Fibroblast of lung (primary cell): Measurements from ENCODE around the gene SLC13A5. TPM values are rescaled to one million over a fixed set of nuclear protein-coding genes. Genes with fewer than 3 reads are reported as not detected.

Experiments used
- DNase-seq, 2 donors: peaks; one replicate each; pipeline versions ENCODE4 v3.0.0 to v3.0.0-alpha.2; 2010; ENCODE audit warnings: low read depth in 2 of 2
- H2AFZ ChIP-seq: 2 replicates; pipeline ENCODE4 v1.5.1; 2012; ENCODE audit warnings: low read length, control low read depth, inconsistent platforms
- H3K27ac ChIP-seq: 2 replicates; pipeline ENCODE4 v1.5.1; 2011; ENCODE audit warnings: low read length, control low read depth; ENCODE audit not compliant: insufficient read depth
- H3K27me3 ChIP-seq: 2 replicates; pipeline ENCODE4 v1.5.1; 2011; ENCODE audit warnings: mild to moderate bottlenecking, low read length; ENCODE audit not compliant: control insufficient read depth, insufficient read depth
- H3K36me3 ChIP-seq: 2 replicates; pipeline ENCODE4 v1.5.1; 2011; ENCODE audit warnings: low read length; ENCODE audit not compliant: control insufficient read depth, insufficient read depth
- H3K4me1 ChIP-seq: 2 replicates; pipeline ENCODE4 v1.5.1; 2011; ENCODE audit warnings: low read length; ENCODE audit not compliant: control insufficient read depth, insufficient read depth; ENCODE audit errors: extremely low read depth
- H3K4me2 ChIP-seq: 2 replicates; pipeline ENCODE4 v1.5.1; 2011; ENCODE audit warnings: low read length, control low read depth; ENCODE audit not compliant: insufficient read depth; ENCODE audit errors: extremely low read depth
- H3K4me3 ChIP-seq, 4 experiments: fragments of 200-600 bp in 1 of 4; sonication (generic) in 1 of 4; replicated peaks in 1 of 4; 2 replicates each; pipeline ENCODE4 v1.5.1; 2011 to 2016; ENCODE audit warnings: low read length in 4 of 4, low read depth in 3 of 4, mild to moderate bottlenecking in 3 of 4, control low read depth in 2 of 4, inconsistent platforms in 1 of 4, mixed read lengths in 1 of 4; ENCODE audit not compliant: insufficient read depth in 1 of 4; ENCODE audit errors: control extremely low read depth in 1 of 4
- H3K79me2 ChIP-seq: 2 replicates; pipeline ENCODE4 v1.5.1; 2012; ENCODE audit warnings: mild to moderate bottlenecking, low read length, inconsistent platforms; ENCODE audit not compliant: control insufficient read depth, insufficient read depth
- H3K9ac ChIP-seq: 2 replicates; pipeline ENCODE4 v1.5.1; 2011; ENCODE audit warnings: mild to moderate bottlenecking, low read length, control low read depth; ENCODE audit not compliant: insufficient read depth
- H3K9me3 ChIP-seq: 2 replicates; pipeline ENCODE4 v1.5.1; 2012; ENCODE audit warnings: low read depth, low read length; ENCODE audit not compliant: control insufficient read depth, insufficient read depth
- H4K20me1 ChIP-seq: 2 replicates; pipeline ENCODE4 v1.5.1; 2011; ENCODE audit warnings: low read length; ENCODE audit not compliant: control insufficient read depth, insufficient read depth; ENCODE audit errors: extremely low read depth
- CTCF ChIP-seq, 2 donors: IDR thresholded peaks in 1 of 2; conservative IDR thresholded peaks in 1 of 2; 1 replicate in 1 of 2; 2 replicates in 1 of 2; pipeline ENCODE4 v1.5.1; 2011 to 2012; ENCODE audit warnings: low read length in 2 of 2, control low read depth in 1 of 2, inconsistent platforms in 1 of 2, low read depth in 1 of 2, mild to moderate bottlenecking in 1 of 2
- EZH2 ChIP-seq: IDR thresholded peaks from 2 replicates; pipeline ENCODE4 v1.5.1; 2012; ENCODE audit warnings: low read length, control low read depth, mild to moderate bottlenecking; ENCODE audit errors: missing control alignments
- polyA plus RNA-seq, 2 donors: library from polyadenylated mRNA; depleted of rRNA in 1 of 2; stranded (reverse) in 1 of 2; unstranded in 1 of 2; fragments of >200 nt; gene quantifications; 2 replicates each; pipeline ENCODE4 v1.2.1, GENCODE V29; 2011 to 2012; ENCODE audit warnings: missing spikeins in 1 of 2
- total RNA-seq: library from RNA; depleted of rRNA; stranded (reverse); fragments of >200 nt; gene quantifications from 2 replicates; pipeline ENCODE4 v1.2.1, GENCODE V29; 2014

Gene SLC13A5
- total and polyA plus RNA-seq, 2 donors (not counting 1 experiment from before 2014, with no cell fraction given): not detected

GRCh38 chr17:6712854-6713129 is 377 bp downstream of the SLC13A5 start:
- TF ChIP-seq CTCF (conservative IDR thresholded peaks at IDR 0.05 in 1 of 2, IDR thresholded peaks at IDR 0.05 in 1 of 2; ENCODE audit: low read depth in 1 of 2, low read length in 2 of 2) (no peak), EZH2 (peak; percentile 45)
- H3K4me1 ChIP-seq: no peaks in the 10 kb centered on the region
- no peak overlapping the region for H3K27ac ChIP-seq
- no peak for DNase-seq
- H3K9me3 ChIP-seq: no peaks in the 10 kb centered on the region
- no peaks in the 10 kb centered on the region for H3K79me2 ChIP-seq
- H3K4me2 ChIP-seq: no peak overlapping the region
- peaks cover 22% of the 10 kb centered on the region for H3K27me3 ChIP-seq
- H3K4me3 ChIP-seq: no peak overlapping the region
- H4K20me1 ChIP-seq: no peaks in the 10 kb centered on the region
- no peaks in the 10 kb centered on the region for H3K36me3 ChIP-seq
- H2AFZ ChIP-seq: no peak overlapping the region
- H3K9ac ChIP-seq: no peak overlapping the region

- no peaks in the 10 kb centered on the region for H3K4me1 ChIP-seq
- no peaks in the 10 kb centered on the region for H3K79me2 ChIP-seq
- TF ChIP-seq CTCF (conservative IDR thresholded peaks at IDR 0.05 in 1 of 2, IDR thresholded peaks at IDR 0.05 in 1 of 2; ENCODE audit: low read depth in 1 of 2, low read length in 2 of 2): no peak
- no peak for TF ChIP-seq EZH2
- H3K27me3 ChIP-seq: peaks cover 22% of the 10 kb centered on the region
- H3K4me2 ChIP-seq: no peak overlapping the region
- peak in 1 of 2 donors; percentile 55 for DNase-seq
- no peaks in the 10 kb centered on the region for H3K36me3 ChIP-seq
- H3K9me3 ChIP-seq: no peaks in the 10 kb centered on the region
- H3K9ac ChIP-seq: no peak overlapping the region
- no peak overlapping the region for H3K27ac ChIP-seq
- no peak overlapping the region for H3K4me3 ChIP-seq
- H4K20me1 ChIP-seq: no peaks in the 10 kb centered on the region
- no peak overlapping the region for H2AFZ ChIP-seq
Measured at GRCh38 chr17:6712058-6712853, 913 bp downstream of the SLC13A5 start.

GRCh38 chr17:6711681-6712057 is 1.5 kb downstream of the SLC13A5 start:
- DNase-seq: no peak
- no peak overlapping the region for H3K9ac ChIP-seq
- no peaks in the 10 kb centered on the region for H3K4me1 ChIP-seq
- H3K4me2 ChIP-seq: no peak overlapping the region
- peaks cover 22% of the 10 kb centered on the region for H3K27me3 ChIP-seq
- no peaks in the 10 kb centered on the region for H3K9me3 ChIP-seq
- H3K4me3 ChIP-seq: no peak overlapping the region
- TF ChIP-seq CTCF (conservative IDR thresholded peaks at IDR 0.05 in 1 of 2, IDR thresholded peaks at IDR 0.05 in 1 of 2; ENCODE audit: low read depth in 1 of 2, low read length in 2 of 2): no peak
- no peak for TF ChIP-seq EZH2
- no peaks in the 10 kb centered on the region for H3K79me2 ChIP-seq
- no peaks in the 10 kb centered on the region for H3K36me3 ChIP-seq
- no peaks in the 10 kb centered on the region for H4K20me1 ChIP-seq
- H3K27ac ChIP-seq: no peak overlapping the region
- no peak overlapping the region for H2AFZ ChIP-seq
